Vagina (tissue), 2 donors: Measurements from ENCODE around the gene PCSK2. TPM values are rescaled to one million over a fixed set of nuclear protein-coding genes. Genes with fewer than 3 reads are reported as not detected.

Source experiments
- DNase-seq, 2 donors: peaks; one replicate each; pipeline ENCODE4 v3.0.0-alpha.2; 2017; ENCODE audit errors: extremely low spot score in 2 of 2
- H3K27ac ChIP-seq: fragments of 200-600 bp; sonication (generic); one replicate; pipeline ENCODE4 v1.5.1; 2019
- H3K27me3 ChIP-seq: fragments of 200-600 bp; sonication (generic); one replicate; pipeline ENCODE4 v1.5.1; 2019
- H3K36me3 ChIP-seq, 2 donors: fragments of 200-600 bp; sonication (generic); one replicate each; pipeline ENCODE4 v1.5.1; 2017 to 2019
- H3K4me1 ChIP-seq: fragments of 200-600 bp; sonication (generic); one replicate; pipeline ENCODE4 v1.5.1; 2019
- H3K4me3 ChIP-seq, 2 donors: fragments of 200-600 bp; sonication (generic); 1 replicate in 1 of 2; 2 replicates in 1 of 2; pipeline ENCODE4 v1.5.1; 2016 to 2019
- H3K9me3 ChIP-seq: fragments of 200-600 bp; sonication (generic); one replicate; pipeline ENCODE4 v1.5.1; 2019
- POLR2A ChIP-seq, 2 donors: fragments of 450-650 bp; IDR thresholded peaks; one replicate each; pipeline ENCODE4 v1.6.1; 2017; ENCODE audit warnings: antibody characterized with exemption in 2 of 2, mild to moderate bottlenecking in 2 of 2, moderate library complexity in 2 of 2
- POLR2AphosphoS5 ChIP-seq, 2 donors: sonication (generic); formaldehyde crosslinking; IDR thresholded peaks; one replicate each; pipeline ENCODE4 v1.9.0; 2017; ENCODE audit warnings: antibody characterized with exemption in 2 of 2, mild to moderate bottlenecking in 2 of 2, low read depth in 1 of 2; ENCODE audit not compliant: insufficient read depth in 1 of 2
- intact Hi-C: fragments of 100-400 bp; cut with DNase I; formaldehyde crosslinking; loops from one replicate; pipeline ENCODE4 v1.15.1; 2023
- total RNA-seq: library from RNA; depleted of rRNA; stranded (reverse); fragments of >200 nt; gene quantifications from one replicate; pipeline ENCODE4 v1.2.3, GENCODE V29; 2016
- TF ChIP-seq, protein P1 (sequence below), 3 experiments: fragments of 450-650 bp in 2 of 3; fragments of 200-600 bp in 1 of 3; sonication (generic) in 1 of 3; IDR thresholded peaks; one replicate each; pipeline ENCODE4 v1.5.1; 2017 to 2019; ENCODE audit warnings: antibody characterized with exemption in 3 of 3, mild to moderate bottlenecking in 2 of 3, moderate library complexity in 2 of 3

The PCSK2 gene
- total RNA-seq, 1 donor from 2014 or later: 0.98 TPM

DNA sequence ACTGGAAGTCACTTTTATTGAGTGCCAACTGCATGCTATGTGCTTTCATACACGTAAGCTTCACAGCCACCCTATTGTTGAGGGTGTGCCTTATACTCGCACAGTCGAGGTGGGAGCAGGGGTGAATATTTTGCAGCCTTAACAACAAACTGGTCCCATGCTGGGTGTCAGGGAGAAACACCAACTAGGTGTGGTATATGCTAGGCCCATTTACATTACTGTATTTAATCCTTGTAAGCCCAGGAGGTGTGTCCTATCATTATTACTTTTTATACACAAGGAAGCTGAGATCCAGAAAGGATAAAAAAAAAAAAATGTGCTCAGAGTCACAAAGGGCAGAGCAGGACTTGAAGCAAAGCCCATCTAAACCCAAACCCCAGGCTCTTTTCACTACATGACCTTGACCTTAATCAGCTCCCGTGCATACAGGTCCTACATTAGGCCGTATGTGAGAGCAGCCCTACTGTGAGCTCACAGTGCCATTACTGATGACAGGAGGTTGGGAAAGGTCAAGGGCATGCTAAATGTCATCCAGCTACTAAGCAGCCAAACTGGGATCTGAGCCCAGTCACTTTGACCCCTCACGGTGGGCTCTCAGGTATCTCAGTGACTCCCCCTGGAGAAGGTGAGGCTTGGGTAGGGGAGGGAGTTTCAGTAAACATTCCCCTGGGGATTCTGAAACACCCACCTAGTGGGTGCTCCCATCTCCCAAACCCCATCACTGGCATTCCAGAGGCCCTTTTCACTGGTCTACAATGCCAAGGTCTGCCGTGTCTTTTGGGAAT, 242.6 kb downstream of the PCSK2 start:
- intact Hi-C loops: no loop called here
- Histone ChIP-seq H3K27ac (no peak overlapping the region), H3K36me3 (no peaks in the 10 kb centered on the region), H3K4me3 (no peak overlapping the region), H3K27me3 (no peaks in the 10 kb centered on the region), H3K9me3 (no peaks in the 10 kb centered on the region), H3K4me1 (no peaks in the 10 kb centered on the region)
- DNase-seq: peak in 1 of 2 donors; percentile 60
- TF ChIP-seq POLR2A (IDR thresholded peaks at IDR 0.05): no peak

DNA sequence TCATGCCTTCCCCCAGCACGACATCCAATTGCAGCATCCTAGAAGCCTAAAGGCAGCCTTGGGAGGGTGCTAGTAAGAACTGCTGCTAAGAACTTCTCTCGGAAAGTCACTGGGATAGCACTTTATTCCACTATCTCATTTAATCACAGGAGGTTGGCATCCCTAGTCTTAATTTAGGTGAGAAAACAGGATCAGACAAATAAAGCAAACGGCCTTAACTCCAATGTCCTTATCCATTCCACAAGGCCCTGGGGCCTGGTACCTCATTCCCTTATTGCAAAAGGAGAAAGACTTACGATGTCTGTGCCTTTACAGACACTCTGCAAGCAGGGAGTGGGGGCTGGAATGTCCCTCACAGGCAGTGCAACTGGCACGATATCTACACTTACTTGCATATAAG, 243.7 kb downstream of the PCSK2 start:
- intact Hi-C loops: no loop called here
- Histone ChIP-seq H3K9me3 (no peaks in the 10 kb centered on the region), H3K36me3 (no peaks in the 10 kb centered on the region), H3K27me3 (no peaks in the 10 kb centered on the region), H3K4me3 (no peak overlapping the region), H3K4me1 (no peaks in the 10 kb centered on the region), H3K27ac (no peak overlapping the region)
- DNase-seq: peak in 1 of 2 donors; percentile 65
- TF ChIP-seq POLR2AphosphoS5 (IDR thresholded peaks at IDR 0.05; ENCODE audit: insufficient read depth in 1 of 2, low read depth in 1 of 2) (no peak), POLR2A (IDR thresholded peaks at IDR 0.05) (no peak)
- TF ChIP-seq, protein P1, sequence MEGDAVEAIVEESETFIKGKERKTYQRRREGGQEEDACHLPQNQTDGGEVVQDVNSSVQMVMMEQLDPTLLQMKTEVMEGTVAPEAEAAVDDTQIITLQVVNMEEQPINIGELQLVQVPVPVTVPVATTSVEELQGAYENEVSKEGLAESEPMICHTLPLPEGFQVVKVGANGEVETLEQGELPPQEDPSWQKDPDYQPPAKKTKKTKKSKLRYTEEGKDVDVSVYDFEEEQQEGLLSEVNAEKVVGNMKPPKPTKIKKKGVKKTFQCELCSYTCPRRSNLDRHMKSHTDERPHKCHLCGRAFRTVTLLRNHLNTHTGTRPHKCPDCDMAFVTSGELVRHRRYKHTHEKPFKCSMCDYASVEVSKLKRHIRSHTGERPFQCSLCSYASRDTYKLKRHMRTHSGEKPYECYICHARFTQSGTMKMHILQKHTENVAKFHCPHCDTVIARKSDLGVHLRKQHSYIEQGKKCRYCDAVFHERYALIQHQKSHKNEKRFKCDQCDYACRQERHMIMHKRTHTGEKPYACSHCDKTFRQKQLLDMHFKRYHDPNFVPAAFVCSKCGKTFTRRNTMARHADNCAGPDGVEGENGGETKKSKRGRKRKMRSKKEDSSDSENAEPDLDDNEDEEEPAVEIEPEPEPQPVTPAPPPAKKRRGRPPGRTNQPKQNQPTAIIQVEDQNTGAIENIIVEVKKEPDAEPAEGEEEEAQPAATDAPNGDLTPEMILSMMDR (IDR thresholded peaks at IDR 0.05): no peak

DNA sequence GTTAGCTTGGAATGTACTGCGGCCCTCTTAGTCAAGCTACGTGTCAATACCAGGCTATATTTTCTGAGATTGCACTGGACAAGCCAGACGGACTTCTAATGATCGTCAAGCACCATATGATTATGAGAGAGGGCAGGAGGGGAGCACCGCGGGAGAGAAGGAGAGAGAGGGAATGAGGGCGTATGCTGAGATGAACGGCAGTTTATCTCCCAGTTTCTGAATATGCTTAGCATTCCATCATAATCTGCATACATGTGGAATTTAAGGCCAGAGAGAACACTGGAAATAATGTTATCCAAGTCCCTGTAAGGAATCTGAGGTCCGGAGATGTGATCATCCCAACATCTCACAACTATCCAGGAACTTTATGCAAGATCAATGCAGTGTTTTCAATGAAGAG, 244.1 kb downstream of the PCSK2 start:
- Histone ChIP-seq H3K4me3 (no peak overlapping the region), H3K36me3 (no peaks in the 10 kb centered on the region), H3K27ac (no peak overlapping the region), H3K9me3 (no peaks in the 10 kb centered on the region), H3K27me3 (no peaks in the 10 kb centered on the region), H3K4me1 (no peaks in the 10 kb centered on the region)
- DNase-seq: no peak
- intact Hi-C loops: no loop called here
- no peak for TF ChIP-seq POLR2AphosphoS5 (IDR thresholded peaks at IDR 0.05; ENCODE audit: insufficient read depth in 1 of 2, low read depth in 1 of 2)
- no peak for TF ChIP-seq POLR2A (IDR thresholded peaks at IDR 0.05)
- TF ChIP-seq, protein P1 (IDR thresholded peaks at IDR 0.05): no peak

DNA sequence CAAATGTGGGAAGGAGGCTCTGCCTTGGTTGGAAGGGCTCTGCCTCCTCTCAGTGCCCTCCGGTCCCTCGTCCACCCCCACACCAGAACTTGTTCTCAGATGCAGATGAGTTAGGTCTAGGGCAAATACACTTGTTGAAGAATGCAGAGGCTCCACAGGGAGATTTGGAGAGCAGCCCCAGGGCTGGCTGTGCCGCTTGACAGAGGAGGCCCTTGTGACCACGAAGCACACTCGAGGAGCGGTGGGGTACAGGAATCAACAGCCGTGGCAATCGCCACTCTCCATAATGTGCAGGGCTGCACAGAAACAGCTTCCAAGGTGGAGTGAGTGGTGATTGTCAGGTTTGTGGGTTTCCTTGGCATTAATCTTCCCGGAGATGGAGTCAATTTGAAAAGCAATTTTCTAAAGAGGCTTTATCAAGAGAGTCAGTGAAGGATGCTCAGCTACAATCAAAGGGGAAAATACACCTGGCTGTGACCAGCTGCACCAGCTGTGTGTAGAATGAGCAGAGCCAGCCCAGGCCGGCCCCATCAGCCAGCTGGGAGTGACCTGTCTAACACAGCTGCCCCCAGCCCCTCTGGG, 244.9 kb downstream of the PCSK2 start:
- Histone ChIP-seq H3K36me3 (no peaks in the 10 kb centered on the region), H3K4me1 (no peaks in the 10 kb centered on the region), H3K27me3 (no peaks in the 10 kb centered on the region), H3K4me3 (no peak overlapping the region), H3K9me3 (no peaks in the 10 kb centered on the region), H3K27ac (no peak overlapping the region)
- TF ChIP-seq POLR2AphosphoS5 (IDR thresholded peaks at IDR 0.05; ENCODE audit: insufficient read depth in 1 of 2, low read depth in 1 of 2): no peak
- TF ChIP-seq, protein P1 (IDR thresholded peaks at IDR 0.05): no peak
- no peak for TF ChIP-seq POLR2A (IDR thresholded peaks at IDR 0.05)
- DNase-seq: peak in 1 of 2 donors; percentile 40
- intact Hi-C loops: no loop called here

DNA sequence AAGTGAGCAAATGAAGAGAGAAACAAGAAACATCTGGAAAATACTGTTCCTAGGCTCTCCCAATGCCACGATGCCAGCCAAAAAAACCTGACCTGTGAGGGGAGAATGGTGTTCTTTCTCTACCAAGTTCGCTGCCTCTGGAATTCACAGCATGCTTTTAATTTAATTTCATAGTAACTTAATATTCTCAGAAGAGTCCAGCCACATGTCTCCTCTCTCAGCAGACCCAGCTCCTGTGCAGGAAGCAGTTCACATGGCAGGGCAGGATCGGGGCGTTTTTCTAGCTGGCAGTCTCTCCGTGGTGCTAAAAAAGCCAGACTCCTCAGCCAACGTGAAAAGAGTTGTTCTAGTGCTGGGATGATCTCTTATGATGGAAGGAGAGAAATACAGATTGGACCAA, 246.8 kb downstream of the PCSK2 start:
- no peak overlapping the region for H3K4me3 ChIP-seq
- DNase-seq: no peak

More for the DNA sequence above, 246.8 kb downstream of the PCSK2 start:
- TF ChIP-seq POLR2A (IDR thresholded peaks at IDR 0.05) (no peak), POLR2AphosphoS5 (IDR thresholded peaks at IDR 0.05; ENCODE audit: insufficient read depth in 1 of 2, low read depth in 1 of 2) (no peak)
- TF ChIP-seq, protein P1 (IDR thresholded peaks at IDR 0.05): no peak
- intact Hi-C loops: no loop called here
- no peaks in the 10 kb centered on the region for H3K9me3 ChIP-seq
- no peak overlapping the region for H3K27ac ChIP-seq
- H3K4me1 ChIP-seq: no peaks in the 10 kb centered on the region
- H3K27me3 ChIP-seq: no peaks in the 10 kb centered on the region
- H3K36me3 ChIP-seq: no peaks in the 10 kb centered on the region
